Measurements from ENCODE around the gene CRKL.

Gene CRKL

DNA sequence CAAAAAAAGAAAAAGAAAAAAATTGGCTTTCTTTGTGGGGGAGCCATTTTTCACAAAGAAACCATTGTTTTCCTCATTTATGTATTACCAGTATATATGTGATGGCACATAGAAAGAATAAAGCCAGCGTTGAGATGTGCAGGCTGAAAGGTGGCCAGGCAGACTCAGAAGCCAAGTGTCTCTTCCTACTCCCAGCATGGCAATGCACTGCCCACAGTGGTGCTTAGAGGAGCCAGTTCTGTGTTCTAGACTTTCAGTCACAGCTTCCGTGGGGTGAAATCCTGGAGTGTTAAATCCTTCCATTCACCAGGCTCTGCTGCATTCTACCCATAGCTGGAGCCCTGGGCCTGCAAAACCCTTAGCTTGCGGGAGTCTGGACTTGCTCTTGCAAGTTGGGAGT, 39.5 kb upstream of the CRKL start:
- Histone ChIP-seq H3K27ac (no peak overlapping the region), H3K27me3 (replicated peaks) (no peaks in the 10 kb centered on the region), H3K36me3 (replicated peaks) (peaks cover 20% of the 10 kb centered on the region), H3K4me3 (ENCODE audit: low read depth, low read length) (no peak overlapping the region)
- in situ Hi-C loops (cut with HindIII; ENCODE audit: low pct_ligation_motif_present, low sequenced_read_pairs) = no loop called here
- DNase-seq = no peak
- TF ChIP-seq, protein P1, sequence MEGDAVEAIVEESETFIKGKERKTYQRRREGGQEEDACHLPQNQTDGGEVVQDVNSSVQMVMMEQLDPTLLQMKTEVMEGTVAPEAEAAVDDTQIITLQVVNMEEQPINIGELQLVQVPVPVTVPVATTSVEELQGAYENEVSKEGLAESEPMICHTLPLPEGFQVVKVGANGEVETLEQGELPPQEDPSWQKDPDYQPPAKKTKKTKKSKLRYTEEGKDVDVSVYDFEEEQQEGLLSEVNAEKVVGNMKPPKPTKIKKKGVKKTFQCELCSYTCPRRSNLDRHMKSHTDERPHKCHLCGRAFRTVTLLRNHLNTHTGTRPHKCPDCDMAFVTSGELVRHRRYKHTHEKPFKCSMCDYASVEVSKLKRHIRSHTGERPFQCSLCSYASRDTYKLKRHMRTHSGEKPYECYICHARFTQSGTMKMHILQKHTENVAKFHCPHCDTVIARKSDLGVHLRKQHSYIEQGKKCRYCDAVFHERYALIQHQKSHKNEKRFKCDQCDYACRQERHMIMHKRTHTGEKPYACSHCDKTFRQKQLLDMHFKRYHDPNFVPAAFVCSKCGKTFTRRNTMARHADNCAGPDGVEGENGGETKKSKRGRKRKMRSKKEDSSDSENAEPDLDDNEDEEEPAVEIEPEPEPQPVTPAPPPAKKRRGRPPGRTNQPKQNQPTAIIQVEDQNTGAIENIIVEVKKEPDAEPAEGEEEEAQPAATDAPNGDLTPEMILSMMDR (IDR thresholded peaks at IDR 0.05; ENCODE audit: low read depth, low read length, missing control alignments) = no peak

DNA sequence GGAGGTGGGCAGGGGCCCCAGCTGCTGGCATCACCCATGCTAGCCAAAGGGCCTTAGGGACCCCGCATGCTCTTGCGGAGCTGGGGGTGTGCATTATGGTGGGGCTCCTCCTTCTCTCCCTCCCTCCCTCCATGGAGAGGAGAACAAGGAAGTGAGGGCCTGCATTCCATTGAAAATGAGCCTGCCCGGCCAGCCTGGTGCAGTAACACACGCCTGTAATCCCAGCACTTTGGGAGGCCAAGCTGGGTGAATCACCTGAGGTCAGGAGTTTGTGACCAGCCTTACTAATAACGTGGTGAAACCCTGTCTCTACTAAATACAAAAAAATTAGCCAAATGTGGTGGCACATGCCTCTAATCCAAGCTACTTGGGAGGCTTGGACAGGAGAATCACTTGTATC, 36.0 kb upstream of the CRKL start:
- no peak for DNase-seq
- Histone ChIP-seq H3K36me3 (replicated peaks) (peaks cover 19% of the 10 kb centered on the region), H3K27ac (no peak overlapping the region), H3K4me3 (ENCODE audit: low read depth, low read length) (no peak overlapping the region), H3K27me3 (replicated peaks) (no peaks in the 10 kb centered on the region)
- TF ChIP-seq, protein P1 (IDR thresholded peaks at IDR 0.05; ENCODE audit: low read depth, low read length, missing control alignments) = no peak
- in situ Hi-C loops (cut with HindIII; ENCODE audit: low pct_ligation_motif_present, low sequenced_read_pairs) = no loop called here

DNA sequence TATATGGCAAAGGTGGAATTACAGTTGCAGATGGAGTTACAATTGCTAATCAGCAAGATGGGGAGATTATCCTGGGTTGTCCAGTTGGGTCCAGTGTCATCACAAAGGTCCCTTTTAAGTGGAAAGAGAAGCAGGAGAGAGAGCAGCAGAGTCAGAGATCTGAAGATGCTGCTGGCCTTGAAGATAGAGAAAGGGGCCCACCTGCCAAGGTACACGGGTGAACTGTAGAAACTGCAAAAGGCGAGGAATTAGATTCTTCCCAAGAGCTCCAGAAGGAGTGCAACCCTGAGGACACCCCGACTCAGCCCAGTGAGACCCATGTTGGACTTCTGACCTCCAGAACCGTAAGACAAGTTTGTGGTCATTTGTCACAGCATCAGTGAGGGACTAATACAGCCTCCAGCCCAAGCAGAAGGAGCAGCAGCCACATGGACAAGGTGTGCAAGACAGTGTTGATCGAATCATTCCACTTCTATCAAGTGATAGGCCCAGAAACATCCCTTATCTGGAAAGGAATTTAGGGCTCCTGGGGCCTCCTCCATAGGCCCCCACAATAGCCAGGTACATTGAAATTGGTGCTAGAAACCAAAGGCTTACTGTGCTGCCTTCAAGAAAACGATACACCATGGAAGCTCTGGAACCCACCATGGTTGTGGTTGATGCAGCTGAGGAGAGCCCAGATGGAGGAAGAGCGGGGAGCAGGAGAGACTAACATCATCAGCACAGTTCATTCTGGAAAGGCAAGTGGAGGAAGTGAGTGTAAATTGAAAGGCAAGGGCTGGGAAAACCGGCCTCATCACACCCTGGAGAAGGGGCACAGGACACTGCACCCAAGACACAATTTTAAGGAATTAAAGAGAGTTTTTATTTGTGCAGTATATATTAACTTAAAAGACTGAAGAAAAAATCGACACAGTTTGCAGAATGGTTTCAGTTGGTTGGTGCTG, 35.1 kb upstream of the CRKL start:
- Histone ChIP-seq H3K27me3 (replicated peaks) (no peaks in the 10 kb centered on the region), H3K4me3 (ENCODE audit: low read depth, low read length) (no peak overlapping the region), H3K27ac (no peak overlapping the region), H3K36me3 (replicated peaks) (peaks cover 18% of the 10 kb centered on the region)
- no peak for DNase-seq
- in situ Hi-C loops (cut with HindIII; ENCODE audit: low pct_ligation_motif_present, low sequenced_read_pairs) = no loop called here
- TF ChIP-seq, protein P1 (IDR thresholded peaks at IDR 0.05; ENCODE audit: low read depth, low read length, missing control alignments) = no peak

DNA sequence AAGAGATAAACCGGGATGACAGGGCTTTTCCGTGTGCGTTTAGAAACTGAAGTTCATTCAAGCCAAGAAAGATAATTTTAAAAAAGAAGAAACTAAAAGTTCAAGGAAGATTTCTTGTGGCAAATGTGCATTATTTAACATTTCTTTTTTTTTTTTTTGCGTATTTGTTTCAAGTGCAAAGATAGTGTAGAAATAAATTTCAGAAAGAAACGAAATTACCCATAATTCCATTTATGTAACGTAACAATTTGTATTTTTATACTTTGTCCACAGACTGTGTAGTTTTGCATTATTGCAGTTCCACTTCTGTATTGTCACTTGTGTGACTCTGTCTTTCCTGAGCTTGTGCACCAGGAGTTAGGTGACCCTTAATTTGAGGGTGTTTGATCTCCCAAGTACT, 34.4 kb upstream of the CRKL start:
- no peak for DNase-seq
- in situ Hi-C loops (cut with HindIII; ENCODE audit: low pct_ligation_motif_present, low sequenced_read_pairs) = no loop called here
- no peaks in the 10 kb centered on the region for H3K27me3 ChIP-seq (replicated peaks)
- H3K4me3 ChIP-seq (ENCODE audit: low read depth, low read length) = no peak overlapping the region
- H3K27ac ChIP-seq = no peak overlapping the region
- TF ChIP-seq, protein P1 (IDR thresholded peaks at IDR 0.05; ENCODE audit: low read depth, low read length, missing control alignments) = no peak
- H3K36me3 ChIP-seq (replicated peaks) = peaks cover 16% of the 10 kb centered on the region

DNA sequence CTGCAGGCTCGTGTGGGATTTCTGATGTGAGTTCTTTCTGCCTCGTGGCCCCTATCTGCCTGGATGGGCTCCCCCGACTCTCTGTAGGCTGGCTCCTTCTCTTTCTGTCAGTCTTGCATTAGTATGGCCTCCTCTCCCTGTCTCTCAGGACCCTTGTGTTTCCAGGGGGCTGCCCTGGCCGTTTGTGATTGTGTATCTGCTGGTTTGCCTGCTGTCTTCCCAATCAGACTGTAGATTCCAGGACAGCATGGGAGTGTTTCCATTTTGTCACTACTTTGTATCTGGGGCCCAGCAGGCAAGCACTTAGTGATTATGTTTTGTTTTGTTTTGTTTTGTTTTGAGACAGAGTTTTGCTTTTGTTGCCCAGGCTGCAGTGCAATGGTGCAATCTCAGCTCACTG, 32.8 kb upstream of the CRKL start:
- Histone ChIP-seq H3K36me3 (replicated peaks) (peaks cover 24% of the 10 kb centered on the region), H3K27ac (no peak overlapping the region), H3K27me3 (replicated peaks) (no peaks in the 10 kb centered on the region), H3K4me3 (ENCODE audit: low read depth, low read length) (no peak overlapping the region)
- DNase-seq = no peak
- TF ChIP-seq, protein P1 (IDR thresholded peaks at IDR 0.05; ENCODE audit: low read depth, low read length, missing control alignments) = no peak
- in situ Hi-C loops (cut with HindIII; ENCODE audit: low pct_ligation_motif_present, low sequenced_read_pairs) = no loop called here

Measured in brain microvascular endothelial cell (primary cell).